IPS-18a (cell line): Measurements from ENCODE around the gene SPRED3.

Experiments
- H3K27ac ChIP-seq: one replicate; pipeline ENCODE4 v1.5.1; 2013; ENCODE audit warnings: low read length
- H3K27me3 ChIP-seq: one replicate; pipeline ENCODE4 v1.6.1; 2013; ENCODE audit warnings: mild to moderate bottlenecking, low read length; ENCODE audit not compliant: control insufficient read depth, insufficient read depth
- H3K36me3 ChIP-seq: one replicate; pipeline ENCODE4 v1.6.1; 2013; ENCODE audit warnings: low read depth, low read length; ENCODE audit not compliant: control insufficient read depth
- H3K4me1 ChIP-seq: one replicate; pipeline ENCODE4 v1.6.1; 2013; ENCODE audit warnings: low read depth, low read length; ENCODE audit not compliant: control insufficient read depth
- H3K4me3 ChIP-seq: one replicate; pipeline ENCODE4 v1.5.1; 2013; ENCODE audit warnings: low read length
- H3K9ac ChIP-seq: one replicate; pipeline ENCODE4 v1.6.1; 2013; ENCODE audit warnings: mild to moderate bottlenecking, low read length, moderate library complexity
- H3K9me3 ChIP-seq: one replicate; pipeline ENCODE4 v1.6.1; 2013; ENCODE audit warnings: low read depth, low read length; ENCODE audit not compliant: control insufficient read depth

SPRED3 gene

DNA sequence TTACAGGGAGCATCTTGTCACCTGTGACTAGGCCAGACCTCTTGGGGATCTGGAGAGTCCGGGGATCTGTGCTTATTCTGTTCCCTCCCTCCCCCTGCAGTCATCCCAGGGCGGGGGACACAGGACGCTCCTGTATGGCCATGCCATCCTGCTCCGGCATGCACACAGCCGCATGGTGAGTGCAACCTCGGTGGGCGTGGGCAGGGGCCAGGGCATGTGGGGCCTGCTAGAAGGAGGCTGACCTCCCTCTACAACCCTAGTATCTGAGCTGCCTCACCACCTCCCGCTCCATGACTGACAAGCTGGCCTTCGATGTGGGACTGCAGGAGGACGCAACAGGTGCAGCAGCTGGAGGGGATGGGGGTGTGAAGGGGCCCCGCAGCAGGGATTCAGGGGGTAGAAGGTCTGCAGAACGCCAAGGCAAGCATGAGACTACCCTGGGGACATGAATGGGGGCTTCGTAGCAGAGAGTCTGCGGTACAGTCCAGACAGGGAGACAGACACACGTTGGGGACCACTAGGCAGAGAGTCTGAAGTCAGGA lies 55.0 kb downstream of the SPRED3 start:
- no peaks in the 10 kb centered on the region for H3K27me3 ChIP-seq
- H3K27ac ChIP-seq: no peak overlapping the region
- no peaks in the 10 kb centered on the region for H3K9me3 ChIP-seq
- H3K4me3 ChIP-seq: no peak overlapping the region
- no peaks in the 10 kb centered on the region for H3K4me1 ChIP-seq
- H3K36me3 ChIP-seq: peaks cover 8% of the 10 kb centered on the region
- H3K9ac ChIP-seq: no peak overlapping the region

DNA sequence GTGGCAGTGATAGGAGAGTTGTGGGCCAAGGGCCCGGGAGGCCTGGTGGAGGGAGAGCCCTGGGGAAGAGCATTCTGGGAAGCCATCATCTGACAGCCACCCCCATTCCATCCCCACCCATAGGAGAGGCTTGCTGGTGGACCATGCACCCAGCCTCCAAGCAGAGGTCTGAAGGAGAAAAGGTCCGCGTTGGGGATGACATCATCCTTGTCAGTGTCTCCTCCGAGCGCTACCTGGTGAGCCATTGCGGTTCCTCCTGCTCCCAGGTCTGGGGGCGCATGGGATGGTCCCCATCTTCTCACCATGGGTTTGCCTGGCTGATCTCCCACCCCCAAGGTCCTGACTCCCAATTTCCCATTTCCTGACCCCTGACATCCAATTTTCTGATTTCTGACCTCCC lies 55.5 kb downstream of the SPRED3 start:
- Histone ChIP-seq H3K4me3 (no peak overlapping the region), H3K36me3 (peaks cover 8% of the 10 kb centered on the region), H3K4me1 (no peaks in the 10 kb centered on the region), H3K9me3 (no peaks in the 10 kb centered on the region), H3K27me3 (no peaks in the 10 kb centered on the region), H3K27ac (no peak overlapping the region), H3K9ac (no peak overlapping the region)

DNA sequence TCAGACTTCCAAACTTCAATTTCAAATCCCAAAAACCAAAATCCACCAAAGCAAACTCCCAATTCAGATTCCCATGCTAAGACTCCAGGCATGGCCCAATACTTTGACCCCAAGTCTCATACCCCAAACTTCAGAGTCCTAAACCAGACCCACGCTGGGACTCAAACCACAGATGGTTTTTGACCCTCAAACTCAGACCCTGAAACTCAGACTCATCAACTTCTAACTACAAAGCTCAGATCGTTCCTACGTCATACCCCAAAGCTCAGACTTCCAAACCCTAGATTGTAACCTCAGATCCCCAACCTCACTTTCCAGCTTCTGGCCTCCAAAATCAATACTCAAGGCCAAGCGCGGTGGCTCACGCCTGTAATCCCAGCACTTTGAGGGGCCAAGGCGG lies 56.9 kb downstream of the SPRED3 start:
- H3K36me3 ChIP-seq: peaks cover 8% of the 10 kb centered on the region
- no peaks in the 10 kb centered on the region for H3K9me3 ChIP-seq
- H3K27ac ChIP-seq: no peak overlapping the region
- H3K27me3 ChIP-seq: no peaks in the 10 kb centered on the region
- H3K9ac ChIP-seq: no peak overlapping the region
- H3K4me3 ChIP-seq: no peak overlapping the region
- no peaks in the 10 kb centered on the region for H3K4me1 ChIP-seq

DNA sequence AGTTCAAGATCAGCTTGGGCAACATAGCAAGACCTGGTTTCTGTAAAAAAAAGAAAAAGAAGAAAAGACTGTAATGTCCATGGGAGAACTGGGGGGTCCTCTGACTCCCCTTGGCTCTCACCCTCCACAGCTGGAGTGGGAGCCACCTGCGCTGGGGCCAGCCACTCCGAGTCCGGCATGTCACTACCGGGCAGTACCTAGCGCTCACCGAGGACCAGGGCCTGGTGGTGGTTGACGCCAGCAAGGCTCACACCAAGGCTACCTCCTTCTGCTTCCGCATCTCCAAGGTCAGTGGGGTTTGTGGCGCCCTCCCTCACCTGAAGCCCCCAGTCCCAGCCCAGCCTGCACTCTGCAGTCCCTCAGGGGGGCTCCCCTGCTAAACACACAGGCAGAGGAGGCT lies 59.7 kb downstream of the SPRED3 start:
- peaks cover 8% of the 10 kb centered on the region for H3K36me3 ChIP-seq
- H3K27ac ChIP-seq: no peak overlapping the region
- no peaks in the 10 kb centered on the region for H3K9me3 ChIP-seq
- H3K9ac ChIP-seq: no peak overlapping the region
- H3K27me3 ChIP-seq: no peaks in the 10 kb centered on the region
- H3K4me1 ChIP-seq: no peaks in the 10 kb centered on the region
- H3K4me3 ChIP-seq: no peak overlapping the region
